ENCODE data around the gene KRT8.
"Not testable (repeated sequence)": the region's sequence is repeated elsewhere in the genome, so short reads cannot be mapped to it uniquely, and the experiment has no call there.

KRT8 gene

DNA sequence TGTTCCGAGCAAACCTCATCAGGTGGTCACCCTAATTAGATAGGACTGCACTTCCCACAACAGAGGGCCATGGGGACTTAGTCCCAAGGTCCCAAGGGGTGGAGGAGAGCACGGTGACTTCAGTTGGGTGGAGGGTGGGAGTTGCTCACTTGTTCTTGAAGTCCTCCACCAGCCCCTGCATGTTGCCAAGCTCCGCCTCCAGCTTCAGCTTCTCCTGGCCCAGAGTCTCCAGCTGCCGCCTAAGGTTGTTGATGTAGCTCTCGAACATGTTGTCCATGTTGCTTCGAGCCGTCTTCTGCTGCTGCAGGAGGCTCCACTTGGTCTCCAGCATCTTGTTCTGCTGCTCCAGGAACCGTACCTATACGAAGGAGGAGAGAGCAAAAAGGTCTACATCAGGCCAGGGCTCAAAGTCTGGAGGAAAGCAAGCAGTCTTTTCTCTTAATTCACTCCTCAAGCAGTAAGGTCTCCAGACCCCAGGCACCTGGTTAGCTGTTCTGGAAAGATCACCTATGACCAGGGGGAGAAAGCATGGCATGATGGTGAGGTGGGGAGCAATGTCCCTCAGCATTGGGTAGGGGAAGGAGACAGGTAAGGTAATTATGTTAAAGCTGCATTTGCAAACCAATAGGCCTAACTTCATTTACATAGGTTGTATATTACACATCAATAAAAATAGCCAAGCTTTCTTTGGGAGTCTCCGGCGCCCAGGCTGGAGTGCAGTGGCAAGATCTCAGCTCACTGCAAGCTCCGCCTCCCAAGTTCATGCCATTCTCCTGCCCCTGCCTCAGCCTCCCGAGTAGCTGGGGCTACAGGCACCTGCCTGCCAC lies 2.9 kb downstream of the KRT8 start:
- DNase-seq (ENCODE audit: low read depth) = no peak

DNA sequence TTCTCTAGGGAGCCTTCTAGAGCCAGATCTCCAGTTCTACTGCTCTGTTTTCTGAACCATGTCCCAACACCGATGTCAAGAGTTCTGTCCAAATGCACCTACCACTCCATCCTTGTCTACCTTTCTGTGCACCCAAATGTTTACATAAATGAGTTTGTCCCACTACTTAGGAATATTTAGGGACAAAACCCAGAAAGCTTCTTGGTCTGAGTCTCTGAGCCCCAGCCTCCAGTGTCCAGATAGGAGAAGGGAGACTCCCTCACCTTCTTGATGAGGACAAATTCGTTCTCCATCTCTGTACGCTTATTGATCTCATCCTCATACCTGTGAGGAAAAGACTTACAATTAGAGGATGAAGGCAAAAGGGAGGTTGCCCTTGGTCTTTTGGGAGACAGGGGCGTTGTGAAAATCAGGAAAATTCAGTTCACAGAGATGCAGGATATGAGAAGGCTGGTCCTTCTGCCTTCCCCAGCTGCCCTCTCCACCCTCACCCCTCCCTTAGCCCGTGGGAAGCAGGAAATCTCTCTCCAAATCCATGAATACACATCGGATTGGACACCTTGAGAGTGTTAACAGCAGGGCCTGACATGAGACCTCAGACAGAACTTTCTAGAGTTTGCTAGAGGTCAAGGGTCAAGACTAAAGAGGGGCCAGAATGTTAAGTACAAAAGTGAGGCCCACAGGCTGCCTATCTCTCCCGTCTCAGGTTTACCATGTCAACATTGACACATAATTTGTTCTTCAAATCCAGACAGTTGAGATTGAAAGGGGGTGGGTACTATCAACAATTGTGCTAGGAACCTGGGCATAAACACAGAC lies 3.8 kb downstream of the KRT8 start:
- no peak for DNase-seq (ENCODE audit: low read depth)

DNA sequence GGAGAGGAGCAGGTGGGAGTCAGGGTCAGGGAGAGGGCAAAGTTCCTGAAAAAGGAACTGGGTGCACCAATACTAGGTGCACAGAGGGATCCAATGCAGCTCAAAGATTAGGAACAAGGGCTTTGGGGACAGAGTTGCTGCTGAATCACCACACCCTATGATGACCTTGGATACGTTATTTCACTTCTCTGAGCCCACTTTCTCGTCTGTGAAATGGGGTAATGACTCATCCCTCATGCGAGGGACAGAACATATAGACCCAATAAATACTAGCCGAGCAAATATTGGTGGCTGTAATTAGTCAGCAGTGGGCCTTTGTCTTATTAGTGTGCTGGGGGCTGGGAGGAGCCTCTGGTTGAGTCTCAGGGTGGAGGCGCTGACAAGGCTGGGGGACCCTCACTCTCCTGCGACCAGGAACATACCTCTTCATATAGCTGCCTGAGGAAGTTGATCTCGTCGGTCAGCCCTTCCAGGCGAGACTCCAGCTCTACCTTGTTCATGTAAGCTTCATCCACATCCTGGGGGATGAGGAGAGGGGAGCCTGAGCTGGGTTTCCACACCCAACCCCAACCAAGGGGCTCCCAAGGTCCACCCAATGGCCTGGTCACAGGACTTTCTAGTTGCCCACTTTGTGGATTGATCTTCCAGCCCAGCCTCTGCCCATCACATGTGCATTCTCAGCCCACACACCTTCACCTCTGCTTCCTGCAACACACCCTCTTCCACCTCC lies 4.5 kb downstream of the KRT8 start:
- no peak for DNase-seq (ENCODE audit: low read depth)

DNA sequence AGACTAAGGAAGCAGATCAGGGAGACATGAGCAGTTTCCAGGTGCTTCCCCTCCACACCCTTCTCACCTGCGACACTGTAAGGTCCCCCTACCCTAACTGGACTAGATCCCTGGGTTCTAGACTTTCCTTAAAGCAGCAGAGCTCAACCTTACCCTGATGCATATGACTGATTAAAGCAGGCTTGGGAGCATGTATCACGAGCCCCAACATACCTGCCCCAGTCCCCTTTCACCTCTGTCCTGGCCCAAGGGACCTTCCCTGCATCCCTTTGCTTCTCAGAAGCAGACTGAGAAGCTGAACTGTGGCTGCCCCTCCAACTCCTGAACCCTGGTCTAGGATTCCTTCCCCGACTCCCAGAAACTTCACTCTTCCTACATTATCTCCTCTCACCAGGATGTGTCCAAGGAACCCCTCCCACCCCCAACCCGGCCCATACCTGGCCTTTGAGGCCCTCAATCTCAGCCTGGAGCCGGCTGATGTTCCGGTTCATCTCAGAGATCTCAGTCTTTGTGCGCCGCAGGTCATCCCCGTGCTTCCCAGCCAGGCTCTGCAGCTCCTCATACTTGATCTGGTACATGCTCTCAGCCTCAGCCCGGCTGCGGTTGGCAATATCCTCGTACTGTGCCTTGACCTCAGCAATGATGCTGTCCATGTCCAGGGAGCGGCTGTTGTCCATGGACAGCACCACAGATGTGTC lies 5.4 kb downstream of the KRT8 start:
- DNase-seq (ENCODE audit: low read depth) = no peak

DNA sequence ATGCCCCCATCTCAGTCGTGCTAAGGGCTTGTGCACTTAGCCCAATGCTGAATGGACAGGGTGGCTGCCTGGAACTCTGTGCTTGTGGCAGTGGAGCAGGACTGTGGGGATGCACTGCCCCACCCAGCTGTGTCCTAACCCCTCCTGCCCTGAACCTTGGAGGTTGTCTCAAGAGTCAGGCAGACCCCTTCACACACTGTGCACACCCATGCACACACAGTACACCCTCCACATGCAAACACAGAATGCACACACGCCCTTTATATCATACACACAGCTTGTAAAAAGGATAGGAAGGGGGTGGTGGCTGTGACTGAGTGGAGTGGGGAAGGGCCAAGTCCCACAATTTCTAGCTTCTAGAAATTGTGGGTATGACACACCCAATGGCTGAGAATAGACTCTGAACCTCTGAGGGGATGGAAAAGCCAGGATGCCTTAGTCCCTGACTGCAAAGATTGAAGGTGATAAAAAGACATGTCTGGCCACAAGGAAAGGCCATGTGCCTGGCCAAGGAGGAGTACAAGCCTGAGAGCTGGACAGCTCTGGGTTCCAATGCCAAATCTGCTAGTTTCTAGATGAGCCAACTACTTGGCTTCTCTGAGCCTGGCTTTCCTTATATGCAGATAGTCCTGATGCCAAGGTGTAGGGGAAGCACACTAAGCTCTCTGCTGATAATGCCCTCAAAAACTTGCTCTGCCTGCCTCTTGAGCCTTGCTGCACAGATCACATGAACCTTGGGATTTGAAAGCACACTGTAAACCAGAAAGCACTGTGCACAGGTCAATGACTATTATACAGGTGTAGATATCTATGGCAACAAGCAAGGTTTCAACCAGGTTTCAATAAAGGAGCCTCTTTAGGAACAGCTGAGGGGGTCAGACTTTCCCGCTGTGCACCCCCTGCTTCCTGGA lies 8.4 kb downstream of the KRT8 start:
- DNase-seq (ENCODE audit: low read depth) = no peak

DNA sequence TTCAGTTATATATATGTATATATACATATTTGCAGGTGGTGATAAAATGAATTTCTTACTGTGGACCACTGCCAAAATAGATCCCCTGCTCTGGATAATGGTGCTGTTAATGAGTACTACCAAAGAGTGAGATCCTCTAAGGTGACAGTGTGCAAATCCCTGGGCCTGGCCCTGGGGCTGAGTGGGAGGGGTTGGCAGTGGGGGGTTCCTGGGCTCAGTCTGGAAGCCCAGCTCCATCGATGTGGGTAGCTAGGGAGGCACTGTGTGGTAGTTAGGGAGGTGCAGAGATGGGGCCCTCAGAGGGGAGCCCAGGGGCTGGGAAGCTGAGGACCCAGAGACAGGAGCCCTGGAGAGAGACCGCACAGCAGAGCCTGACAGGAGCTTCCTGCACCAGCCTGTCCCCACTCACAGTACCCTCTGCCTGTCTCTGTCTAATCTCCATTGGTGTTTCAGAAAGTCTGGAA lies 9.1 kb downstream of the KRT8 start:
- DNase-seq (ENCODE audit: low read depth) = no peak

DNA sequence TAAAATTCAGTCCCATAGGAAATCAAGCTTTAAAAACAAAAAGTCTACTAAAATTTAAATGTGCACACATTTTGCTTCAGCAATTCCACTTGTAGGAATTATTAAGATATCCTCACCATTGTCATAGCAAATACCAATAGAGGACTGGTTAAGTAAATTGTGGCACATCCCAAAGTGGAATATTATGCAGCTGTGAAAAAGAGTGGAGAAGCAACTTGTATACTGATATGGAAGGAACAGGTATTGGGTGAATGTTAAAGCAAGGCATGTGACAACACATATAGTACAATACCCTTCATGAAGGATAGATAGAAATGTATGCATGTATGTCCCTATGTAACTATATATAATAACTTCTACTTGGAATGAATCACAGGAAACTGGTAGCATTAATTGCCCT lies 11.9 kb downstream of the KRT8 start:
- no peak for DNase-seq (ENCODE audit: low read depth)

DNA sequence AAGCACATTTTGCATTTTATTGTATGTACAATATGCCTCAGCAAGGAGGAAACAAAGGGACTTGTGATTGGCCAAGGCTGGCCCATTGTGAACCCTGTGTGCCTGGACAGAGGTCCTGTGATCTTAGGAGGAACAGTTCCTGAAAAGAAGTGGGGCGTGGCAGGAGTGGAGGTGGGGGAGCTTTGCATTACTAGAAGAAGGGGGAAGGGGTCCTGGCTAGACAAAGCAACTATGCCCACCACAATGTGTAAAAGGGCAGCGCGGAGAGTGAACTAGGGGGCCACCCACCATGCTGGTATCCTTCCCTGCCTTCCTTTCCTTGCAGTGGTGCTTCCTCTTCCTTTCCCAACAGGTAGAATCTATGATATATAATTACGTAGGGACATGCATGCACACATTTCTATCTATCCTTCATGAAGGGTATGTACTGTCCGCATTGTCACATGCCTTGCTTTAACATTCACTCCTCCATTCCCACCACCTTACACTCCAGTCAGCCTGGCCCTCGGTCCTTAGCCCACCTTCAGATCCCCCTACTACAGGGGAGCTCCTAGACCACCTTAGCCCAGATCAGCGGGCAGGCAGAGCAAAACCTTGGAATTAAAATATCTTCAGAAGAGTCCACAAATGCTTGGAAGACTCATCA lies 12.5 kb downstream of the KRT8 start:
- no peak for DNase-seq (ENCODE audit: low read depth)

DNA sequence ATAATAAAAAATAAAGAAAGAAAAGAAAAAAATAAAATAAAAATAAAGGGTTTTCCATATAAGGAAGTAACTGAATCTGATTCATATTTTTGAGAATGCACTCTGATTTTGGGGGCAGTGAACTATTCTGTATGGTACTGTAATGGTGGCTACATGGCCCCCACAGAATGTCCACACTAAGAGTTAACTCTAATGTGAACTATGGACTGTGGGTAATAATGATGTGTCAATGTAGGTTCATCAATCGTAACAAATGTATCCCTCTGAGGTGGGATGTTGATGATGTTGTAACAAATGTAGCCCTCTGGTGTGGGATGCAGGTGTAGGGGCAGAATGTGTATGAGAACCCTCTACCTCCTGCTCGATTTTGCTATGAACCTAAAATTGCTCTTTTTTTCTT lies 13.8 kb downstream of the KRT8 start:
- no peak for DNase-seq (ENCODE audit: low read depth)

DNA sequence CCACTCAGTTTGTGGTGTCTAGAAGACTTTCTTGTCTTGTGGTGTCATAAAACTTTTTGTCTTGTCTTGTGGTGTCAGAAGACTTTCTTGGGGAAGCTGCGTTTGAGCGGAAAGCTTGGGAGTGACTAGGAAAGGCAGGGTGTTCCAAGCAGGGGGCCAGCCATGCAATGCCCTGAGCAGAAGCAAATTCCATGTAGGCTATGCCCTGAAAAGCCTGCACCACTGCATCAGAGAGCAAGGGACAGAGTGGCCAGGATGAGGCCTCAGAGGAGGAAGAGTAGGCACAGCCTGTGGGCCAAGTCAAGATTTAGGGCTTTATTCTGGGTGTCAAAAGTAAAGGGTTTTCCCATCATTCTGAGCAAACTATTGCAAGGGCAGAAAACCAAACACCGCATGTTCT lies 14.5 kb downstream of the KRT8 start:
- no peak for DNase-seq (ENCODE audit: low read depth)

DNA sequence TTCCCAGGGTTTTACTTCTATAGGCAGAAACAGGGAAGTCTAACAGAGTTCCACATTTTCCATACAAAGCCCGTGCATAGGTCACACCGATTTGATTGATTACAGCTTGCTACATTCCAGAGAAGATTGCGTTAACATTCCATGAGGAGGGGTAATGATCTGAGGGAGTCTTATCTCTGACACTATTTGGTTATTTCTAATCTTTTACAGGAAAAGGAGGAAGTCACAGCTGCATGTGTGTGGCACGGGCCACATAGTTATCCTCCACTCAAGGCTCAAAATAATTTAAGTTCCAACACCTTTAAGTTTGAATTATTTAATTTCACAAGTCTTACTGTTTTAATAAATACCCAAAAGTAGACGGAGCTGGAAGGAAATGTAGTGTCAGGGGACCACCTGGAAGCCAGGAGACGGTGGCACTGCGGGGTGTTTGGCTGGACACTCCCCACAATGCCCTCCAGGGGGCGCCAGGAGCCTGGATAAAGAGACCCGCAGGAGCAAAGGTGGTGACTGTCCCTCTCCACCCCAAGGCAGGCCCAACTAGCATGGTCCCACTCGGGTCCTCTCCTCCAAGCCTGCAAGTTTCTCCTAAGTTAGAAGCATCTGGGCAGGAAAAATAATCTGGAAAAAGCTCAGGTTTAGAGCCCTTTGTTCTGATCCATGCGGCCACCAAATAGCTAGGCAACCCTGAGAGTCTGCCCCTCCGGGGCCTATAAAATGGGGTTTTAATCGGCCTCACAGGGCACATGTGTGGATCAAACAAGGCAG lies 20.2 kb downstream of the KRT8 start:
- peak; percentile 69 for DNase-seq (ENCODE audit: low read depth)

DNA sequence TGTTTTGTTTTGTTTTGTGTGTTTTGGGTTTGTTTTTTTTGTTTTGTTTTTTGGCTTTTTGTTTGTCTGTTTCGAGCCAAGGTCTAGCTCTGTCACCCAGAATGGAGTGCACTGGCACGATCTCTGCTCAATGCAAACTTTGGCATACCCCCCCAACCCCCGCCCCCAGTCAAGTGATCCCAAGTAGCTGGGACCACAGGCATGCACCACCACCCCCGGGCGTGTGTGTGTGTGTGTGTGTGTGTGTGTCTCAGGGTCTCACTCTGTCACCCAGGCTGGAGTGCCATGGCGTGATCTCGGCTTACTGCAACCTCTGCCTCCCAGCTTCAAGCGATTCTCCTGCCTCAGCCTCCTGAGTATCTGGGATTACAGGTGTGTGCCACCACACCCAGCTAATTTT lies 24.4 kb downstream of the KRT8 start:
- DNase-seq (ENCODE audit: low read depth) = not testable (repeated sequence)

DNA sequence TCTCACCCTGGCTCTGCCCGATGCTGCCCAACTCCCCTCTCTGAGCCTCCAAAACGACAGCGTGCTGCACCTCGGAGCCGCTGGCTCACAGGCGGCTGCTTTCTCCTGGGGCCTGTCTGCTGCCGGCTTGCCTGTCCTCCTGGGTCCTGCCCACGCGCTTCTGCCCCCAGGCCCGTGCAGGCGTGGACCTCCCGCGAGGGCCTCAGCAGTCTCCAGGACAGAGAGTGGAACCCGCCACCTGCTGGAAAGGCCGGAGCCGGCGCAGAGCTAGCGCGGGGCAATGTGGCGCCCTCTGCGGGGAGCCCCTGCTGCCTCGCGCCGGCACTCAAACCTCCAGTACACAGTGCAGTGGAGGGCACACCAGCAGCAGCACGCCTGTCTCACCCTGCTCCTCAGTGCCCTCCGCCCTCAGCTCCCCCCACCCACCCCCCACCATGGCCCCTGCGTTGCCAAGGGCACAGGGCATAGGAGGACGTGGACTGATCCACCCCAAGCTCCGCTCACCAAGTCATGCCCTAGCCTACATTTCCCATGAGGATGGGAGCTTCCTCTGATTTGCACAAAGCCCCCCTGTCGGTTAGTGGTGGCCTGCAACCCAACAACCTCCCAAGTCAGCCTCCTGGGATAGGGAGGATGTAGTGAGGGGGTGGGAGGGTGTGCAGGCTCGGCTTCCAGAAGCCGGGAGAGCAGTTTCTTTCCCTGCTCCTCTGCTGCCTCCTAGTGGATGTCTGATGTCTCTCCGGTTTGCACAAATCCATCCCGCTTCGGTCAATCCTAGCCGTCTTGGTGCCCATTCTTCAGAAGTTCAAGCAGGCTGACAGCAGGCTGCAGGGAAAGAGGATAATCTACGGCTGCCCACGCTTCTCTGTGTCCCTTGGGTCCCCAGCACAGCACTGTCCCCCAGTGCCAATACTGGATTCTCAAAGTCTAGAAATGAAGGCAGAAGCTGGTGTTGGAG lies 25.2 kb downstream of the KRT8 start:
- DNase-seq (ENCODE audit: low read depth) = peak; percentile 40

DNA sequence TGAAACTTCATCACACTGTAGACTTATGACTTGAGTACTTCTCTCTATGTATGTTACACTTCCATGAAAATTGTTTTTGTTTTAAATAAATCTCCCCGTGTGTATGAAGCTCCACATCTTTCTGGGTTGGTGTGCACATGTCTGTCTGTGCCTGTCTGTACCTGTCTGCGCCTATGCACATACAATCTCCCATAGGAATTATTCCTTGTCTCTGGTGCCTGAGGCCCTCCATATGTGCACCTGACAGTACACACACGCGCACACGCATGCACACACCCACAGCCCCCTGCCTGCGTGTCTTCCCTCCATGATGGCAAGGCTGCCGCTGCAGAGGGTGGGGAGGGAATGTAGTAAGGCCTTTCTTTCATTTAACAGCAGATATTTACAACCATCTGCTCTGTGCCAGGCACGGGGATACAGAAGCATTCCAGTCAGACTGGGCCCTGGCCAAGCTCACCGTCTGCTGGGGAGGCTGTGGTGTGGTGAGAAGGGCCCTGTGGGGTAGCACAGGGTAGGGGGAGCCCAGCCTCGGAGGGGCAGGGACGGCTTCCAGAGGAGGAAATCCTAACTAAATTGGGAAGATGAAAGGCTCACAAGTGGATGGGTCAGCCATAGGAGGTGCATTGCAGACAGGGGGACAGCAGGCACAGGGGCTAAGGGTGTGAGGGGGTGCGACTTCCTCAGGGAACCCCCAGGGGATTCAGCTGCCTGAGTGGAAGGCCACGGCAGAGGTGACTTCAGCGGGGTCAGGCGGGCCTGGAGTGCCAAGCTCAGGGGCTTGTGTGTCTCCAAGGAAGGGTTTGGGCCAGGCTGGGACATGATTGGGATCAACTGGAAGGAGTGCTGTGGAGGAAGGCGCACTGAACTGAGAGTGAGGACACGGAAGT lies 26.1 kb downstream of the KRT8 start:
- DNase-seq (ENCODE audit: low read depth) = no peak

DNA sequence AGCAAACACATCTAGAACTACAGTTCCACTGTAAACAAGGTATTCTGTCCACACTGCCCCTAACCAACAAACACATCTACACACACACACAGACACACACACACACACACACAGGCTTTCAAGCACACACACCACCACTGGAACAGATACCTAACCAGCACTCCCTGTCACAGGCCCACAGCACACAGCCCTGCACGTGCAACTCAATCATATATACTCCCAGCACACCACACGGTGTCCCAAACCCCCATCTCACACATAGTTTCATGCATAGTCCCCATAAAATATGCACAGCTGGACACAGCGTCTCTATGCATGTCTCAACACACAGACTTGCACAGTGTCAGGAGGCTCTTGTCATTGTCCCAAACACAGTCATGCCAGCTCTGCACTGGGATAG lies 27.6 kb downstream of the KRT8 start:
- DNase-seq (ENCODE audit: low read depth) = no peak

DNA sequence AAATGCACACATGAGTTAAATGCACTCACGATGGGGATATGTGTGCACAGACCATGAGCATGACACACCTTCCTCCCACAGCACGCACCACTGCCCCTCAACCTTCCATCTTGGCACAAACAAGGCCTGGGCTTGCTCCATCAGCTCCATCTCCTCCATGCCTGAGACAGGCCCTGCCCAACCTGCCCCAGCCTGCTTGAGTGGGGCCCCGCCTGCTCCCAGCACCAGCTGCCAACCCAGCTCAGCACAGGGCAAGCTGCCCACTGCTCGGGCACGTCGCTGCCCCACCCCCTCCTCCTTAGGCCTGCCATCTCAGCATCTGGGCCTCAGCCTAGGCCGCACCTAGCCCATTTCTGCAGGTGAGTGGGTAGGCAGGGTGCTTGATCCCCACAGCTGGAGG lies 28.5 kb downstream of the KRT8 start:
- no peak for DNase-seq (ENCODE audit: low read depth)

Measured in stimulated activated CD8-positive, alpha-beta memory T cell treated with anti-CD3 and anti-CD28 coated beads, Interleukin-15, amount 100 ng/mL, for 1 hour (primary cell).